Medulla oblongata (tissue), 1 donor: Measurements from ENCODE around the gene ANKRD42.
"Not testable (repeated sequence)": the region's sequence is repeated elsewhere in the genome, so short reads cannot be mapped to it uniquely, and the experiment has no call there.

Experiments
- DNase-seq: peaks from one replicate; pipeline ENCODE4 v3.0.0-alpha.2; 2015; ENCODE audit errors: extremely low spot score

The ANKRD42 gene

DNA sequence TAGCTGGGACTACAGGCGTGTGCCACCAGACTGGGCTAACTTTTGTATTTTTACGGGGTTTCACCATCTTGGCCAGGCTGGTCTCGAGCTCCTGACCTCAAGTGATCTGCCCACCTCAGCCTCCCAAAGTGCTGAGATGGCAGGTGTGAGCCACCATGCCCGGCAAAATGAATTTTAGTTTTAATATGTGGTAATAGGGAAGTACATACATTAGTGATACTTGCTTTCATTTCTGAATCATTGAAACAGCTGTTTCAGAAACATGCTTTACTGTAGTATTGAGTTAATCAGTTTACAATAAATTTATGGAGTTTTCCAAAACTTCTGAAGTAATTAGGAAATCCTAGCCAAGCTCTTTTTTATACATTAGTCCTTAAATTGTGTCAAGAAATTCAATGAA is 21.0 kb upstream of the ANKRD42 start:
- DNase-seq: no peak

DNA sequence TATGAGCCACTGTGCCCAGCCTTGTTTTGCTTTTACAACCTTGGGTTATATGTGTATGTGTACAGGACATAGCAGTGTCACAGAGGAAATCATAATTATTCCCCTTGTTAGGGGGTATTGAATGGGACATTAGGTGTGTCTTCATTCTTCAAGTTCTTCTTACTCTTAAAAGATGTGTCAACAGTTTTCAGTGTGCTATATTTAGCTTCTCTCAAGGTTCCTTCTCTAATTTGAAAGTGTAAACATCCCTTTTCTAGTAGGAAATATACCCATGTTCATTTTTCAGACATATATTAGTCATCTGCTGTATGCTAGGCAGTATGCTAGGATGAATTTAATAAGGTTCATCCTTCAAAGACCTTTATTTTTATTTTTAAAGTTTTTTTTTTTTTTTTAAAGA is 19.5 kb upstream of the ANKRD42 start:
- DNase-seq: no peak

DNA sequence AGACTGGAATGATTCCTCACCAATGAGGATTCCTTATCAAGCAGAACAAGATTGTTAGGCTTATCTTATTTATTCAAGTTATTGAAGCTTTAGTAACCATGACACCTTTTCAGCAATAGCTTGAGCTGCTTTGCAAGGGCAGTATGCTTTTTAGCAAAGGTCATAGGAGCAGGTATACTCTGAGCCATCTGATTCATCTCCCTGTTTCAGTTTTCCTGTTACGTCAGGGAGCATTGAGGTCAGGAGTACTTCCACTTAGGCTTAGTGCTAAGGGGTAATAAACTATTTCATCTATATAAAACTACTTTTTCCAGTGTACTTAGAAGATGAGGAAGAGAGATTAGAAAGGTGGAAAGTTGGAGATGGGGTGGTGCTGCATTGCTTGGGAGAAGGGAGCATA is 17.7 kb upstream of the ANKRD42 start:
- no peak for DNase-seq

DNA sequence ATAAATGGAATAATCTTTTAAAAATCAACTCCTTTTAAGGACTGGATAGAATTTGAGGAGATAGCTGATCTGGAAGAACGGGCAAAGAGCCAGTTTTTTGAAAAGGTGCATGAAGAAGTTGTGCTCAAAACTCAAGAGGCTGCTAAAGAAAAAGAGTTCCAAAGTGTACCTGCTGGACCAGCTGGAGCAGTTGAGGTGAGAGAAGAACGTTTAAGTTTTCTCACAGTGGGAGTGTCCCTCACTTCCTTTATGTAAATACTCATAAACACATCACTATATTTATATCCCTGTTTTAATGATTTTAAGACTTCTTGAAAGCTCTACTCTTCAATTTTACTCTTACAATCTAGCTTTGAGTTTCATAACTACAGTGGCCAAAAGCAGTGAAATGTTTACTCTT is 11.7 kb upstream of the ANKRD42 start:
- DNase-seq: no peak

DNA sequence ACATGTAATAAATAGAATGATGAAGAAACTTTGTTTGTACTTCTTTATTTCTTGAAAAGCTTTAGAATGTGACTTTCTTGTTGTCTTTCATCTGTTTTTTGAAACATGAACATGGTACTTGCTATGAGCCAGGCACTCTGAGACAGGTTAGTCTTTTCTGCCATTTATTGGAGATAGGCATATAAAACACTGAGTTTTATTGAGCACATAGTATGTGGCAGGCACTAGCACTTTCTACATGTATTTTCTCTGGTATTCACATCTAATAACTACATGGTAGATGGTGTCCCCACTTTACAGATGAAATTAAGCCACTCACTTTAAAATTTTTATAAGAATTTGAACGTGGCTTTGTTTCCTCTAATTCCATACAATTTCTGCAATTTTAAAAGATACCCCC is 7.7 kb upstream of the ANKRD42 start:
- DNase-seq: no peak

DNA sequence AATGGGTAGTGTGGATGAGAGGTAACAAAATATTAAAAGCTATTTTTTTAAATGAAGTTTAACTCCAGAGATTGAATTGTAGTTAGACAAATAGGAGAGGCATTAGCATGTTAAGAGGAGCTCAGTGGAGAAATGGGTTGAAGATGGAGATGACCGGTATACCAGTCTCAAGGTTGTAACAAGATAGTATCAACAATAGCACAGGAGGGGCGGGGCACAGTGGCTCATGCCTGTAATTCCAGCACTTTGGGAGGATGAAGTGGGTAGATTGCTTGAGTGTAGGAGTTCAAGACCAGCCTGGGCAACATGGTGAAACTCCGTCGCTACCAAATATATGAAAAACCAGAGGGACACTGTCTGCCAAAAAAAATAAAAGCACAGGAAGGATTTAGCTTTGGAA is 6.0 kb upstream of the ANKRD42 start:
- DNase-seq: no peak

DNA sequence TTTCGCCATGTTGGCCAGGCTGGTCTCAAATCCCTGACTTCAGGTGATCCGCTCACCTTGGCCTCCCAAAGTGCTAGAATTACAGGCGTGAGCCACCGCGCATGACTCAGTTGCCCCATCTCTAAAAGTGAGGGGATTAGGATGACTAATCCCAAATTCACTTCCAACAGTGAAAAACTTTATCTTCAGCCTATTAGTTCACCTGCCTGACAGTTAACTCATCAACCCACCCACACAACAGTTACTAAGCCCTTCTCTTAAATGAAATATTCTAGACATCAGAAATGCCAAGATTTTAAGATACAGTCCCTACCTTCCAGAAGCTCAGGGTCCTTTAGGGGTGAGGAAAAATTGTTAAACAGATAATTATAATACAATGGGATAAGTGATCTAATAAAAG is 2.0 kb upstream of the ANKRD42 start:
- DNase-seq: no peak

DNA sequence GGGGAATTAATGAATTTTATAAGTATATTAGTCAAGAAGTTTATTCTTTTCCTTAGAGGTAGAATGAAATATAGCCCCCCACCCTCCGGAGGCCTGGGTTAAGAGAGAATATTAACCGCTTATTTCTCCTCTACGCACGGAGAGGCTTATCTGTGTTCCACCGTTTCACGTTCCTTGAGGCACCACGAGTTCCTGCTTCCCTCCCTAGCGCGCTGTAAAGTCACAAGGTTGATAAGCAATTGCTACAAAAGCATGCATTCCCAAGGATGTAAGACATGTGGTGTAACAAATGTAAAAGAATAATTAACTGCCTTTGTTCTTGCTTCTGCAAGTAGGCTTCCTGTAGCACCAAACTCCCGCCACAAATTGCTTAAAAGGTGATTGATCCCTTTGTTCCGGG is 1.5 kb upstream of the ANKRD42 start:
- DNase-seq: no peak

DNA sequence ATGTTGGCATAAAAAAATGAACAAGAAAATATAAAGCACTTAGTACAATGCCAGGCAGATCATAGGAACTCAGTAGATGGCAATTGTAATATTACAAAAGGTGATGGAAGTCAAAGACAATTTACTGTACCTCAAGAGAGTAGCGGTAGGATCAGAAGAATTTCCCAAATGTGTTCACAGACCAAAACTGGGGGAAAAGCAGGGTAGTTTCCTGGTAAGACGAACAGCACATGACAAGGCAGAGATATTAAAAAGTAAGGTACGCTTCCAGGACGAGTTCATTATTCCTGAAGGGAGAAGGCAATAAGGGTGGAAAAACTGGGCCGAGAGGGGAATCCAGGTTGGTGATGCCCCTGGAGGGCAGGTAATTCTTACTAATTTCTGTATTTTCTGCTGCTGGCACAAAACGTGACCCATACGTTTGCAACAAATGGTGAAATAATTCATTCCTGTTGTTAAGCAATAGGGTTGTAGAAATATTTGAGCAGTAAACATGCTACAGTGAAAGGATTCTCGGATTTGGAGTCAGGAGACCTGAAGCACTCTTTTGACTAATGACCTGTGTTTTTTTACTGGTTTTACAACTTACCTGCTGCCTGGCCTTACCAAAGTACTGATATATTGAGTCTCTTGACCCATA is 786 bp upstream of the ANKRD42 start:
- DNase-seq: peak; percentile 6

DNA sequence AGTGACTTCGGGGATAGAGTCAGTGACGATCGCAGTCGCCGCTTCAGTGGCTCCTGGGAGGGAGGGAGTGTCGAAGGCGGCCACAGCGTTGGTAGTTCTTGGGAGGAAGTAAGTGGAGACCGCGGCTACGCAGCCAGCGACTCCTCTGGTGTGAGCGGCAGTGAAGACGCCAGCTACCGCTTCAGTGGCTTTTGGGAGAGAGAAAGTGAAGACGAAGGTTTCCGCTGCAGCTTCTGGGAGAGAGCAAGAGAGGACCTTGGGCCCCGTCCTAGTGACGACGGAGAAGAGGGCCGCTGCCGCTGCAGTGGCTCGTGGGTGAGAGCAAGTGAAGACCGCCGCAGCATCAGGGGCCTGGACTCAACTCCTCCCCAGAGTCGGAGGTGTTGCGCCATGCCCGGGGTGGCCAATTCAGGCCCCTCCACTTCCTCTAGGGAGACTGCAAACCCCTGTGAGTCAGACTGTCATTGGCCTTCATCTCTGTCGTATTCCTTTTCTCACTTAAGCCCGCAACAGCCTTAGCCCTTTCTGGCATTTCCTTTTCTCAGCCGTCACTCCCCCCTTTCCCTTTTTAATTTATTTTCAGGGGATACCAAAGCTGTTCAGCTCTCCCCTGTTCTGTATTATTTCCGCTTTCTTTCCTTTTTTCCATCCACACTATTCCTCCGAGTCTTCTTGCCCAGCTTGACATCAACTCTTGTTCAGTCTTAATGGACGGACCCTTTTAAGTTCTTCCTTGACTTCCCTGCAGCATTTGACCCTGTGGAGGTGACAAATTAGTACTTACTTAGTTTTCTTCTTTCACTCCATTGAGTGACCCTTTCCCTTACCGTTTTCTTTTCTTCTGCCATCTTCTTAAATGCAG is 1.0 kb downstream of the ANKRD42 start:
- peak; percentile 51 for DNase-seq

DNA sequence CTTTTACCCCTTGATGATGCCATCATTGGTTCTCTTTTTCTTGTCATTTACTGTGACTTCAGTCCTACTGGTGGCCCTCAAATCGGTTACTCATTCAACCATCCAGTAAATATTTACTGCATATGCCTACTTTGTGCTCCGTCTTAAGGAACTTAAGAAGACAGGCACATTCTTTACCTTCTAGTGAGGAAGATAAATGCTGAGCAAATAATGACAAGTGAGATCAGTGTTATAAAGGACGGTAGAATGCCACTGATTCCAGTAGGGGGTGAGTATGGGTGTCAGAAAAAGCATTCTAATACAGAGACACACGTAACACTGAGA is 1.6 kb downstream of the ANKRD42 start:
- no peak for DNase-seq

DNA sequence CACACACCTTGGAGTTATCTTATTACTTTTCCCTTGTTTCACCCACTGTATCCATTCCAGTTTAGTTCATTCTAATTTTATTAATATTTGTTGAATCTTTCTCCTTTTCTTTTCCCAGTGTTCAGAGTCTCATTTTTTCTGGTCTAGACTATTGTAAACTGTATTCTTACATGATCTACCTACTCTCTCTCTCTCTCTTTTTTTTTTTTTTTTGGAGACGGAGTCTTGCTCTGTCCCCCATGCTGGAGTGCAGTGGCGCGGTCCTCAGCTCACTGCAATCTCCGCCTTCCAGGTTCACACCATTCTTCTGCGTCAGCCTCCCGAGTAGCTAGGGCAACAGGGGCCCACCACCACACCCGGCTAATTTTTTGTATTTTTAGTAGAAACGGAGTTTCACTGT is 2.1 kb downstream of the ANKRD42 start:
- no peak for DNase-seq

DNA sequence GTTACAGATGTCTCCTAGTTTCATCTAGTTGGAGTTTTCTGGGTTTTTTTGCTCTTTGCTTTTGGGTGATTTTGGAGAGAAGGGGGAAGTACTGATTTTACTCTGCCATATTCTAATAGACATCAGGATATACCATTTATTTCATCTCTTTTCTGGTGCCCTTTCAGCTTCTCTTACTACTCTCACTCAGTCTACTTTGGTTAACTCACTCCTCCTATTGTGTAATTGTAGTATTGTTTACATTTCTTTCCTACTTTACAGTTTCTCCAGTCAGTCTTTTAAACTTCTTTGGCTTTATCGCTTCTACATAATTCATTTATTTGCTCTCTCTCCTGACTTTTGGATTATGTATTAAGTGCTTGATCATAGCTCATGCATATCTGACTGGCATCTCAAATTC is 6.5 kb downstream of the ANKRD42 start:
- DNase-seq: no peak

DNA sequence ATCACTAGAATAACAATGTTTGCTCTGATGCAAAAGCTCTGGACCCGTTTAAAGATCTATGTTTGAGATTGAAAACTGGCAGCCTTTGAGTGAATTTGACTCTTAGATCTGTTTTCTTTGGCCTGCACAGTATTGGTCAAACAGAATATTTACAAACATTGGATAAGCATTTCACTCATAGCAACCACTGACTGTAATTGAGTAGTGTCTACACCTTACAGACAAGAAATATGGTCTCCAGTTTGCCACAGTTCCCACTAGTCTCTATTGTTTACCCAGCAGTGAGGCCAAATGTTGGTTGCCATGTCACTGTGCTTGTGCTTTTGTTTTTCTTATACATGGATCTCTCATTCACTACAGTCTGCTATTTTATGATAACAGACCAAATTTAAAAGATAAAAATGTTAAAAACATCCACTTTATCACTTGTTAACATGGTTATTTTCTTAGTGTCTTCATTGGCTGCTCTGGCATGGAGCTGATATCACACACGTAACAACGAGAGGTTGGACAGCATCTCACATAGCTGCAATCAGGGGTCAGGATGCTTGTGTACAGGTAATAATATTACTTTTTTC is 12.2 kb downstream of the ANKRD42 start:
- no peak for DNase-seq

DNA sequence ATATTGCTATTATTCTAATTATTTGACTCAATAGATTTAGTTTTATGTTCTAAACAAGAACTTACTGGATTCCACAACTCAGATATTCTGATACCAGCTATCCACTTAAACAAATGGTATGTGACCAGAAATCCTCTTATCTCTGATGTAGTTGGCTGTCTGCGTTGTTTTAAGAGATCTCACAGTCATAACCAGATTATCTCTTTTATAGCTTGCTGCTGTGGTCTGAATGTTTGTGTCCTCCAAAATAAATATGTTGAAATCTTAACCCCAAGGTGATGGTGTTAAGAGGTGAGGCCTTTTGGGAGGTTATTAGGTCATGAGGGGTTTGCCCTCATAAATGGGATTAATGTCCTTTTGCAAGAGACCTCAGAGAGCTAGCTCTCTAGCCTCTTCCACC is 12.7 kb downstream of the ANKRD42 start:
- DNase-seq: no peak

DNA sequence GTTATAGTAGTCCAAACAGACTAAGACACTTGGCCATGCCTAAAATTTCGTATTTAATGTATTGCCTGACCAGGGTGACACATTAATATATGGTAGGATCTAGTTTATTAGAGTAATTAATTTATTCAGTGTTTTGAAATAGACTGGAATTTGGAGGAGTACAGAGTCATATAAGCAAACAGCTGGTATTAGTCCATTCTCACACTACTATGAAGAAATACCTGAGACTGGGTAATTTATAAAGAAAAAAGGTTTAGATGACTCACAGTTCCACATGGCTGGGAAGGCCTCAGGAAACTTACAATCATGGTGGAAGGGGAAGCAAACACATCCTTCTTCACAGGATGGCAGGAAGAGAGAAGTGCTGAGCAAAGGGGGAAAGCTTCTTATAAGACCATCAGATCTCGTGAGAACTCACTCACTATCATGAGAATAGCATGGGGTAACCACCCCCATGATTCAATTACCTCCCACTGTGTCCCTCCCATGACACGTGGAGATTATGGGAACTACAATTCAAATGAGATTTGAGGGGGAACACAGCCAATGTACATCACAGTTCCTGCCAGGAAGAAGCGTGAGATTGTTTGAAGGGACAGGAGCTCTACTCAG is 13.4 kb downstream of the ANKRD42 start:
- not testable (repeated sequence) for DNase-seq

DNA sequence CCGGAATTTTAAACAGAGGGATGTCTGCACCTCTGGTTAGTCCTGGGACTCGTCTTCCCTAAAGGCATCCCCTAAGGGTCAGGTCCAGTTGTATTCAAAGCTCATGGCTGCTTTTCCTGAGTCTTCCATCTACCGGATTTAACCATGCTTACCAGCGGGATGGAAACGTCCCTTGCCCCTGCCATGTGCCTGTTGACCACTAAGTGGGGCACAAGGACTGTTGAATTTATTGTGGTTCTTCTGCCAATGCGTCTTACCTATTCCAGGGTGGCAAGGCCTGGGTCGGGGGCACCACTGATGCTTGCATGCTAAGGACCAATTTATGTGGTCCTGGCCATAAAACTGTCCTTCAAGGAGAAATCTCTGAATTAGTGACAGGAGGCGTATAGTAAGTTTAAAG is 25.6 kb downstream of the ANKRD42 start:
- DNase-seq: no peak

DNA sequence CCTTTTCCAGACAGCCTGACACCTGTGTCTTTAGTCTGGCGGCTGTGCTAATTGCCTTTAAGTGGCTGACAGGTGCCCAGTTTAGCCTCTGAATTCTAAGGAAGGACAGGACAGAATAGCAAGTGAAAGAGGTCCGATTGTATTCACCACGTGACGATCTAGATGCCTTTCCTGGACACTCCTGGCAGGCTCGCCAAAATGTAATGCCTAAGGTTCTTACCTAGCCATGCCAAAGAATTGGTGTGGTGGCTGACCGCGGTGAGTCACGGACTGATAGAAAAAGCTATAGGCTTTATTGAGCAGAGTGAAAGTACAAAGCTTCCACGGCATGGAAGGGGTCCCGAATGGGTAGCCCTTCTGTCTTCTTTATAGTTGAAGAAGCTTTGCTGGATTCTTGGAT is 26.7 kb downstream of the ANKRD42 start:
- no peak for DNase-seq

DNA sequence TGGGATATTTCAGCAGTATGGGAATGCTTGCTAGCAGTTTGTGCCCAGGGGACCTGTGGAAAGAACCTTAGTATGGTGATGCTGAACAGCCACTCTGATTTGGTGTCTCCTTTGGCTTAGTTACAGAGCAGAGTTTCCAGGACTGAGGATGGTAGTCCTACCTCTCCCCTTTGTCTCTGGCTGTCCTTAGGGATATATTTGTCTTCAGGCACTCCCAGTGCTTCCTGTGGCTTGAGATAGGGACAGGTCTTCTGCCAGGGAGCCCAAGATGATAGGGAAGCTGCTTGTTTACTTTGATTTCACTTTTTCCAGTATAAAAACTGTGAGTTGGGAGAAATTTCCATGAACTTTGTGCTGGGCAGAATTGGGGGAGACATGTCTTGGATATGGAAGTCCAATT is 28.2 kb downstream of the ANKRD42 start:
- no peak for DNase-seq

DNA sequence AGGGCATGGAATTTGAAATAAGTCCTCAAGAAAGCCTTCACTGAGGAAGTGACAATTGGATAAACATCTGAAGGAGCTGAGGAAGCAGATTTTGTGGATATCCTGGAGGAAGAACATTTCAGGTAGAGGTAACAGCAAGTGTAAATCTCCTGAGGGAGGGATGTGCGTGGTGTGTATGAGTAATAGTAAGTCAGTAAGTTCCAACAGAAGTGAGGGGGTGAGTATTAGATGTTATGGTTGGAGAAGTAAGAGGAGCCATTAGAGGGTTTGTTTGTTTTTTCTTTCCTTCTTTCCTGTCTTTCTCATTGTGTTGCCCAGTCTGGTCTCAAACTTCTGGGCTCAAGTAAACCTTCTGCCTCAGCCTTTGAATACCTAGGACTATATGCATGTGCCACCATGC is 29.0 kb downstream of the ANKRD42 start:
- DNase-seq: no peak

DNA sequence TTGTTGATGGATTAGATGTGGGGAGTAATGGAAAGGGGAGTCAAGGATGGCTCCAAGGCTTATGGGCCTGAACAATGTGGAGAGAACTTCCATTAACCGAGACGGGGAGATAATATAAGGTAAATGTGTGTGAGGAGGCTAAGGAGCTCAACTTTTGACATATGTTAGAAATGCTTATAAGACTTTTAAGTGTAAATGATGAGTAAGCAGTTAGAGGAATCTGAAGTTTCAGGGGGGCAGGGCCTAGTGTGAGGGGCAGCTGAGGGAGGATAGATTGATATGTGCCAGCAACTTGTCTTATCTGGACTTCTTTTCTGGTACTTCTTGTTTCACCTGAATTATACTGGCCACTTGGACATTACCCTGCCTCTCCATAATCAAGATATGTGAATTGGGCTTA is 29.9 kb downstream of the ANKRD42 start:
- no peak for DNase-seq

DNA sequence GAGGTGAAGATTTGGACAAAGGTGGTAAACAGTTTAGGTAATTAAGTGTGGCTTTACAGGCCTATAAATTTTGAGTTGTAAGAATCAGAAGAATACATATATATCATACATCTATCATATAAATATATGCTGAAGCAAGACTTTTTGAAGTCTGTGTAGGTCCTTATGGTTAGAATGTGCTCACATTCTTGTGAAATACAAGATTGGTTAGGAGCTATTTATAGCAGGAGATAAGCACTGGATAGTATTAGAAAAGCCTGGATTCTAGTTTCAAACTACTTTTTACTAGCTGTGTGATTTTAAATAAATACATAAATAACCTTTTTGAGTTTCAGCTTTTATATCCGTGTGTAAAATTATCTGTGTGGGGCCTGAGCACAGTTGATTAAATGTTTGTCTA is 42.3 kb downstream of the ANKRD42 start:
- no peak for DNase-seq

DNA sequence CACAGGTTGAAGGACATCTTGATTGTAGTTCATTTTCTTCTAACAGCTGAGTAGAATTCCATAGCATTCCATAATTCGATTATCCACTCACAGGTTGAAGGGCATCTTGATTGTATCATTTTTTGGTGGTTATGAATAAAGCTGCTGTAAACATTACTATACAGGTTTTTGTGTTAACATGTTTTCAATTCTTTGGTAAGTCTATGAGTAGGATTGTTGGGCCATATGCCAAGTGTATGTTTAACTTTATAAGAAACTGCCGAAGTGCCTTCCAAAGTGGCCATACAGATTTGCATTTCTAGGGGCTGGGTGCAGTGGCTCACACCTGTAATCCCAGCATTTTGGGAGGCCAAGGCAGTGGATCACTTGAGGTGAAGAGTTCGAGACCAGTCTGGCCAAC is 44.6 kb downstream of the ANKRD42 start:
- no peak for DNase-seq
